GM23338 (cell line): ENCODE measurements around the gene GLDC. TPM values are rescaled to one million over a fixed set of nuclear protein-coding genes. Genes with fewer than 3 reads are reported as not detected.

ENCODE experiments used
- ATAC-seq: fragments of 200-7000 bp; cut with Tn5 transposase; 3 replicates; pipeline ENCODE4 v1.9.1; 2020
- DNase-seq: peaks from one replicate; pipeline ENCODE4 v3.0.0-alpha.2; 2015; ENCODE audit warnings: low spot score
- H2AFZ ChIP-seq: fragments of 200-600 bp; sonication (generic); 2 replicates; pipeline ENCODE4 v1.8.0; 2016; ENCODE audit warnings: antibody characterized with exemption, mild to moderate bottlenecking, moderate library complexity
- H3F3A ChIP-seq: fragments of 200-600 bp; sonication (generic); replicated peaks from 2 replicates; pipeline ENCODE4 v1.8.0; 2017; ENCODE audit warnings: antibody characterized with exemption, mixed run types, low read depth
- H3K27ac ChIP-seq: fragments of 200-600 bp; sonication (generic); 2 replicates; pipeline ENCODE4 v1.6.1; 2016; ENCODE audit warnings: low read depth
- H3K27me3 ChIP-seq: fragments of 200-600 bp; sonication (generic); 2 replicates; pipeline ENCODE4 v1.8.0; 2016; ENCODE audit warnings: mild to moderate bottlenecking, mixed run types, moderate library complexity; ENCODE audit not compliant: insufficient read depth
- H3K36me3 ChIP-seq: fragments of 200-600 bp; sonication (generic); 2 replicates; pipeline ENCODE4 v1.8.0; 2016; ENCODE audit warnings: mild to moderate bottlenecking; ENCODE audit not compliant: insufficient read depth
- H3K4me1 ChIP-seq: fragments of 200-600 bp; sonication (generic); 2 replicates; pipeline ENCODE4 v1.8.0; 2016; ENCODE audit warnings: mild to moderate bottlenecking, moderate library complexity; ENCODE audit not compliant: insufficient read depth
- H3K4me2 ChIP-seq: fragments of 200-600 bp; sonication (generic); 2 replicates; pipeline ENCODE4 v1.7.1; 2017; ENCODE audit warnings: mixed run types
- H3K4me3 ChIP-seq: fragments of 200-600 bp; sonication (generic); 2 replicates; pipeline ENCODE4 v1.6.1; 2016; ENCODE audit warnings: mixed run types
- H3K79me2 ChIP-seq: fragments of 200-600 bp; sonication (generic); replicated peaks from 2 replicates; pipeline ENCODE4 v1.8.0; 2017; ENCODE audit warnings: mild to moderate bottlenecking; ENCODE audit not compliant: insufficient read depth
- H3K9me2 ChIP-seq: fragments of 200-600 bp; sonication (generic); 2 replicates; pipeline ENCODE4 v1.8.0; 2017; ENCODE audit not compliant: insufficient read depth
- H4K20me1 ChIP-seq: fragments of 200-600 bp; sonication (generic); replicated peaks from 2 replicates; pipeline ENCODE4 v1.8.0; 2017; ENCODE audit warnings: mild to moderate bottlenecking; ENCODE audit not compliant: insufficient read depth
- H3K27ac Mint-ChIP-seq: 2 replicates; pipeline ENCODE4 v1.8.0; 2020; ENCODE audit warnings: inconsistent platforms, mild to moderate bottlenecking, moderate library complexity, mixed read lengths
- H3K27me3 Mint-ChIP-seq: 3 replicates; pipeline ENCODE4 v1.8.0; 2022; ENCODE audit warnings: low read depth, mild to moderate bottlenecking, moderate library complexity, mixed read lengths, inconsistent platforms; ENCODE audit not compliant: insufficient read depth, poor library complexity
- H3K36me3 Mint-ChIP-seq: 3 replicates; pipeline ENCODE4 v1.8.0; 2021; ENCODE audit warnings: low read depth, mild to moderate bottlenecking, inconsistent platforms, moderate library complexity, mixed read lengths
- H3K4me1 Mint-ChIP-seq: 3 replicates; pipeline ENCODE4 v1.8.0; 2020; ENCODE audit warnings: mild to moderate bottlenecking, inconsistent platforms, mixed read lengths
- H3K4me3 Mint-ChIP-seq: 3 replicates; pipeline ENCODE4 v1.8.0; 2021; ENCODE audit warnings: moderate library complexity, mild to moderate bottlenecking, inconsistent platforms, mixed read lengths
- H3K9me3 Mint-ChIP-seq: 3 replicates; pipeline ENCODE4 v1.8.0; 2020; ENCODE audit warnings: moderate library complexity, mild to moderate bottlenecking, inconsistent platforms, mixed read lengths
- NANOG ChIP-seq: IDR thresholded peaks from 2 replicates; pipeline ENCODE4 v1.6.1; 2016; ENCODE audit warnings: antibody characterized with exemption, borderline replicate concordance
- polyA plus RNA-seq: library from polyadenylated mRNA; unstranded; fragments of >200 nt; fragmentation: Nextera tagmentation; extraction: Ambion mirVana; gene quantifications from 2 replicates; pipeline ENCODE4 v1.2.1, GENCODE V29; 2016
- total RNA-seq: library from RNA; depleted of rRNA; stranded (reverse); fragments of >200 nt; shearing (Covaris generic); gene quantifications from 2 replicates; pipeline ENCODE4 v1.2.3, GENCODE V29; 2014
- TF ChIP-seq, protein P1 (sequence below), 2 experiments: fragments of 200-600 bp in 1 of 2; sonication (generic) in 1 of 2; conservative IDR thresholded peaks; 2 replicates each; pipeline versions ENCODE4 v1.5.1 to v1.6.1; 2016 to 2017; ENCODE audit warnings: antibody characterized with exemption in 2 of 2, low read depth in 2 of 2, mild to moderate bottlenecking in 2 of 2, moderate library complexity in 1 of 2
- TF ChIP-seq, protein P2 (sequence below): fragments of 250-450 bp; sonication (Bioruptor Pico); IDR thresholded peaks from 2 replicates; pipeline ENCODE4 v1.5.0; 2020; ENCODE audit warnings: mild to moderate bottlenecking, moderate library complexity

Gene GLDC
- total and polyA plus RNA-seq, 2 experiments from 2014 or later = 63.5 to 139 TPM

DNA sequence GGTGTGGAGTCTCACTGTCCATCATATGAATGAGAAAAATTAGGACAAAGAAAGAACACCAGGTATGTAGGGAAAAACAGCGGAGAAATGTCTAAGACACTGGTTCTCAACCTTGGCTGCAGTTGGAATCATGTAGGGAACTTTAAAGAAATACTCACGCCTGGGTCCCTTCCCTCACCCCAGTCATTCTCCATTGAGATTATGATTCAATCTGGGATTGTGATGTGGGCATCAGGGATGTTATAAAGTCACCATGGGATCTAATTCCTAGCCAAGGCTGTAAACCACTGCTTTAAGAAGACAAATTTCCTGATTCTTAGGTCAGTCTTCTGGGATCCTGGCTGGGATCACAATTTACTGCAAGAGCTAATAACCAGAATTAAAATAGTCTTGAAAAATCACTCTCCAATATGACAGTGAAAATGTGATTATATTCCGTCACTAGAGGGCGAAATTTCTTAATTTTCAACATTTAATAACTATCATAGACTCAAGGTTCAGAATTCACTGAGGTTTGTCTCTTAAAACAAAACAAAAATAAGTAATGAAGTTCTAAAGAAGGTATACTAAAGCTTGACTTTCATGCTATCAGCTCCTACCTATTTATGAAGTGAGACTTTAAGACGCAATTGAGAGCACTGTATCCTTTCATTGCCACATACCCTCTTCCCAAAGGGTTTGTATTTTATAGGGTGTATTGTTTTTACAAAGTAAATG lies 60.5 kb downstream of the GLDC start:
- peaks cover 67% of the 10 kb centered on the region for H3K36me3 Mint-ChIP-seq
- TF ChIP-seq, protein P1, sequence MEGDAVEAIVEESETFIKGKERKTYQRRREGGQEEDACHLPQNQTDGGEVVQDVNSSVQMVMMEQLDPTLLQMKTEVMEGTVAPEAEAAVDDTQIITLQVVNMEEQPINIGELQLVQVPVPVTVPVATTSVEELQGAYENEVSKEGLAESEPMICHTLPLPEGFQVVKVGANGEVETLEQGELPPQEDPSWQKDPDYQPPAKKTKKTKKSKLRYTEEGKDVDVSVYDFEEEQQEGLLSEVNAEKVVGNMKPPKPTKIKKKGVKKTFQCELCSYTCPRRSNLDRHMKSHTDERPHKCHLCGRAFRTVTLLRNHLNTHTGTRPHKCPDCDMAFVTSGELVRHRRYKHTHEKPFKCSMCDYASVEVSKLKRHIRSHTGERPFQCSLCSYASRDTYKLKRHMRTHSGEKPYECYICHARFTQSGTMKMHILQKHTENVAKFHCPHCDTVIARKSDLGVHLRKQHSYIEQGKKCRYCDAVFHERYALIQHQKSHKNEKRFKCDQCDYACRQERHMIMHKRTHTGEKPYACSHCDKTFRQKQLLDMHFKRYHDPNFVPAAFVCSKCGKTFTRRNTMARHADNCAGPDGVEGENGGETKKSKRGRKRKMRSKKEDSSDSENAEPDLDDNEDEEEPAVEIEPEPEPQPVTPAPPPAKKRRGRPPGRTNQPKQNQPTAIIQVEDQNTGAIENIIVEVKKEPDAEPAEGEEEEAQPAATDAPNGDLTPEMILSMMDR (conservative IDR thresholded peaks at IDR 0.05; ENCODE audit: low read depth in 2 of 2) = peak in 1 of 2 experiments; percentile 70; a peak in 3 of 4 replicates
- TF ChIP-seq, protein P2, sequence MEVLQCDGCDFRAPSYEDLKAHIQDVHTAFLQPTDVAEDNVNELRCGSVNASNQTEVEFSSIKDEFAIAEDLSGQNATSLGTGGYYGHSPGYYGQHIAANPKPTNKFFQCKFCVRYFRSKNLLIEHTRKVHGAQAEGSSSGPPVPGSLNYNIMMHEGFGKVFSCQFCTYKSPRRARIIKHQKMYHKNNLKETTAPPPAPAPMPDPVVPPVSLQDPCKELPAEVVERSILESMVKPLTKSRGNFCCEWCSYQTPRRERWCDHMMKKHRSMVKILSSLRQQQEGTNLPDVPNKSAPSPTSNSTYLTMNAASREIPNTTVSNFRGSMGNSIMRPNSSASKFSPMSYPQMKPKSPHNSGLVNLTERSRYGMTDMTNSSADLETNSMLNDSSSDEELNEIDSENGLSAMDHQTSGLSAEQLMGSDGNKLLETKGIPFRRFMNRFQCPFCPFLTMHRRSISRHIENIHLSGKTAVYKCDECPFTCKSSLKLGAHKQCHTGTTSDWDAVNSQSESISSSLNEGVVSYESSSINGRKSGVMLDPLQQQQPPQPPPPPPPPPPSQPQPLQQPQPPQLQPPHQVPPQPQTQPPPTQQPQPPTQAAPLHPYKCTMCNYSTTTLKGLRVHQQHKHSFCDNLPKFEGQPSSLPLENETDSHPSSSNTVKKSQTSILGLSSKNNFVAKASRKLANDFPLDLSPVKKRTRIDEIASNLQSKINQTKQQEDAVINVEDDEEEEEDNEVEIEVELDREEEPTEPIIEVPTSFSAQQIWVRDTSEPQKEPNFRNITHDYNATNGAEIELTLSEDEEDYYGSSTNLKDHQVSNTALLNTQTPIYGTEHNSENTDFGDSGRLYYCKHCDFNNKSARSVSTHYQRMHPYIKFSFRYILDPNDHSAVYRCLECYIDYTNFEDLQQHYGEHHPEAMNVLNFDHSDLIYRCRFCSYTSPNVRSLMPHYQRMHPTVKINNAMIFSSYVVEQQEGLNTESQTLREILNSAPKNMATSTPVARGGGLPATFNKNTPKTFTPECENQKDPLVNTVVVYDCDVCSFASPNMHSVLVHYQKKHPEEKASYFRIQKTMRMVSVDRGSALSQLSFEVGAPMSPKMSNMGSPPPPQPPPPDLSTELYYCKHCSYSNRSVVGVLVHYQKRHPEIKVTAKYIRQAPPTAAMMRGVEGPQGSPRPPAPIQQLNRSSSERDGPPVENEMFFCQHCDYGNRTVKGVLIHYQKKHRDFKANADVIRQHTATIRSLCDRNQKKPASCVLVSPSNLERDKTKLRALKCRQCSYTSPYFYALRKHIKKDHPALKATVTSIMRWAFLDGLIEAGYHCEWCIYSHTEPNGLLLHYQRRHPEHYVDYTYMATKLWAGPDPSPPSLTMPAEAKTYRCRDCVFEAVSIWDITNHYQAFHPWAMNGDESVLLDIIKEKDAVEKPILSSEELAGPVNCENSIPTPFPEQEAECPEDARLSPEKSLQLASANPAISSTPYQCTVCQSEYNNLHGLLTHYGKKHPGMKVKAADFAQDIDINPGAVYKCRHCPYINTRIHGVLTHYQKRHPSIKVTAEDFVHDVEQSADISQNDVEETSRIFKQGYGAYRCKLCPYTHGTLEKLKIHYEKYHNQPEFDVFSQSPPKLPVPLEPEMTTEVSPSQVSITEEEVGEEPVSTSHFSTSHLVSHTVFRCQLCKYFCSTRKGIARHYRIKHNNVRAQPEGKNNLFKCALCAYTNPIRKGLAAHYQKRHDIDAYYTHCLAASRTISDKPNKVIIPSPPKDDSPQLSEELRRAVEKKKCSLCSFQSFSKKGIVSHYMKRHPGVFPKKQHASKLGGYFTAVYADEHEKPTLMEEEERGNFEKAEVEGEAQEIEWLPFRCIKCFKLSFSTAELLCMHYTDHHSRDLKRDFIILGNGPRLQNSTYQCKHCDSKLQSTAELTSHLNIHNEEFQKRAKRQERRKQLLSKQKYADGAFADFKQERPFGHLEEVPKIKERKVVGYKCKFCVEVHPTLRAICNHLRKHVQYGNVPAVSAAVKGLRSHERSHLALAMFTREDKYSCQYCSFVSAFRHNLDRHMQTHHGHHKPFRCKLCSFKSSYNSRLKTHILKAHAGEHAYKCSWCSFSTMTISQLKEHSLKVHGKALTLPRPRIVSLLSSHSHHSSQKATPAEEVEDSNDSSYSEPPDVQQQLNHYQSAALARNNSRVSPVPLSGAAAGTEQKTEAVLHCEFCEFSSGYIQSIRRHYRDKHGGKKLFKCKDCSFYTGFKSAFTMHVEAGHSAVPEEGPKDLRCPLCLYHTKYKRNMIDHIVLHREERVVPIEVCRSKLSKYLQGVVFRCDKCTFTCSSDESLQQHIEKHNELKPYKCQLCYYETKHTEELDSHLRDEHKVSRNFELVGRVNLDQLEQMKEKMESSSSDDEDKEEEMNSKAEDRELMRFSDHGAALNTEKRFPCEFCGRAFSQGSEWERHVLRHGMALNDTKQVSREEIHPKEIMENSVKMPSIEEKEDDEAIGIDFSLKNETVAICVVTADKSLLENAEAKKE (CRISPR knock-in tag) = no peak
- TF ChIP-seq NANOG = no peak
- H3K9me3 Mint-ChIP-seq = no peaks in the 10 kb centered on the region
- ATAC-seq = no peak
- Histone ChIP-seq H4K20me1 (peaks cover 3% of the 10 kb centered on the region), H3F3A (peaks cover 16% of the 10 kb centered on the region), H3K79me2 (no peaks in the 10 kb centered on the region), H3K27me3 (no peaks in the 10 kb centered on the region), H3K27ac (no peak overlapping the region), H3K4me3 (no peak overlapping the region), H3K4me2 (no peak overlapping the region), H3K4me1 (no peaks in the 10 kb centered on the region), H3K9me2 (no peaks in the 10 kb centered on the region), H2AFZ (no peak overlapping the region), H3K36me3 (peaks cover 31% of the 10 kb centered on the region)
- H3K27ac Mint-ChIP-seq = no peak overlapping the region
- H3K4me1 Mint-ChIP-seq = no peaks in the 10 kb centered on the region
- H3K27me3 Mint-ChIP-seq = peaks cover 4% of the 10 kb centered on the region
- peak; percentile 46 for DNase-seq
- H3K4me3 Mint-ChIP-seq = no peak overlapping the region
